NCI-H524 (cell line): ENCODE measurements around the gene GATAD2A.

ENCODE experiments used
- DNase-seq, 2 experiments: peaks; one replicate each; lab custom pipeline; 2025; lab: John Stamatoyannopoulos, UW

The GATAD2A gene

GRCh38 chr19:19487950-19488874 lies 82.7 kb downstream of the GATAD2A start:
- DNase-seq: no peak

- DNase-seq: peak in 1 of 2 experiments; percentile 17
Observed at GRCh38 chr19:19488875-19489690, 83.6 kb downstream of the GATAD2A start.

- DNase-seq: no peak
Observed at GRCh38 chr19:19489804-19490204, 84.3 kb downstream of the GATAD2A start.

- peak; percentile 54 to 82 for DNase-seq
Observed at GRCh38 chr19:19490214-19490968, 84.9 kb downstream of the GATAD2A start.

GRCh38 chr19:19491321-19492025 lies 86.0 kb downstream of the GATAD2A start:
- no peak for DNase-seq

GRCh38 chr19:19492026-19492610 lies 86.6 kb downstream of the GATAD2A start:
- DNase-seq: no peak

- no peak for DNase-seq
Observed at GRCh38 chr19:19493841-19494546, 88.5 kb downstream of the GATAD2A start.

- DNase-seq: no peak
Observed at GRCh38 chr19:19495614-19496603, 90.4 kb downstream of the GATAD2A start.

- DNase-seq: no peak
Observed at GRCh38 chr19:19498255-19498991, 92.9 kb downstream of the GATAD2A start.

GRCh38 chr19:19499272-19499995 lies 94.0 kb downstream of the GATAD2A start:
- no peak for DNase-seq

GRCh38 chr19:19500975-19501644 lies 95.6 kb downstream of the GATAD2A start:
- DNase-seq: no peak

GRCh38 chr19:19501798-19502197 lies 96.3 kb downstream of the GATAD2A start:
- no peak for DNase-seq

GRCh38 chr19:19502281-19502680 lies 96.8 kb downstream of the GATAD2A start:
- no peak for DNase-seq

- no peak for DNase-seq
Observed at GRCh38 chr19:19502808-19503602, 97.5 kb downstream of the GATAD2A start.

GRCh38 chr19:19504754-19505668 lies 99.5 kb downstream of the GATAD2A start:
- no peak for DNase-seq
